K562 (cell line): ENCODE data around the gene DBT.

Experiments used
- BMI1 ChIP-seq: fragments of 150-350 bp; IDR thresholded peaks from 2 replicates; pipeline ENCODE4 v1.6.1; 2014; ENCODE audit warnings: low read length
- BRD9 ChIP-seq: fragments of 450-650 bp; IDR thresholded peaks from 2 replicates; pipeline ENCODE4 v1.6.1; 2018; ENCODE audit warnings: low read depth; ENCODE audit not compliant: partially characterized antibody
- CHD7 ChIP-seq: fragments of 200-600 bp; sonication (generic); IDR thresholded peaks from one replicate; pipeline ENCODE4 v1.6.1; 2012; ENCODE audit warnings: mild to moderate bottlenecking, low read depth, low read length, inconsistent platforms
- CTCF ChIP-seq, 3 experiments: IDR thresholded peaks in 2 of 3; conservative IDR thresholded peaks in 1 of 3; 2 replicates each; pipeline ENCODE4 v1.5.1; 2011 to 2012; ENCODE audit warnings: low read length in 3 of 3, mild to moderate bottlenecking in 3 of 3, control low read depth in 2 of 3, improper control_type of control experiment in 1 of 3, inconsistent platforms in 1 of 3, low read depth in 1 of 3, mixed read lengths in 1 of 3, moderate library complexity in 1 of 3; ENCODE audit not compliant: insufficient read depth in 2 of 3
- KDM1A ChIP-seq, 2 experiments: fragments of 450-650 bp; IDR thresholded peaks; 2 replicates each; pipeline ENCODE4 v1.6.1; 2016; ENCODE audit warnings: mild to moderate bottlenecking in 2 of 2
- MAFF ChIP-seq: IDR thresholded peaks from 2 replicates; pipeline ENCODE4 v1.6.1; 2012; ENCODE audit warnings: low read length, improper control_type of control experiment
- MAX ChIP-seq: sonication (generic); formaldehyde crosslinking; IDR thresholded peaks from 2 replicates; pipeline ENCODE4 v1.9.0; 2022; ENCODE audit warnings: mild to moderate bottlenecking, missing genetic modification reagents
- MTA2 ChIP-seq: fragments of 450-650 bp; IDR thresholded peaks from 2 replicates; pipeline ENCODE4 v1.6.1; 2016; ENCODE audit warnings: low read depth
- PHB2 ChIP-seq: fragments of 450-650 bp; IDR thresholded peaks from 2 replicates; pipeline ENCODE4 v1.6.1; 2017; ENCODE audit warnings: low read depth
- POLR2A ChIP-seq: fragments of 450-650 bp; conservative IDR thresholded peaks from 2 replicates; pipeline ENCODE4 v1.6.1; 2016
- TFAP4 ChIP-seq: sonication (generic); formaldehyde crosslinking; IDR thresholded peaks from 2 replicates; pipeline ENCODE4 v1.8.0; 2022; ENCODE audit warnings: missing genetic modification reagents, mild to moderate bottlenecking, moderate library complexity, borderline replicate concordance
- ZNF79 ChIP-seq: fragments of 250-450 bp; sonication (Bioruptor Pico); IDR thresholded peaks from 2 replicates; pipeline ENCODE4 v1.4.0; 2020; ENCODE audit warnings: low read depth, mild to moderate bottlenecking, moderate library complexity

- TF ChIP-seq POLR2A (no peak), PHB2 (no peak), BMI1 (no peak), ZNF79 (no peak), CTCF (IDR thresholded peaks at IDR 0.05 in 2 of 3, conservative IDR thresholded peaks at IDR 0.05 in 1 of 3; ENCODE audit: insufficient read depth in 2 of 3, low read depth in 1 of 3, low read length in 3 of 3) (no peak), CHD7 (no peak), TFAP4 (no peak), BRD9 (no peak), KDM1A (IDR thresholded peaks at IDR 0.05) (no peak), MAFF (no peak), MAX (CRISPR knock-in tag) (no peak), MTA2 (no peak)
Measured at GRCh38 chr1:100237091-100237490, 12.5 kb downstream of the DBT start.
